ENCODE results near the gene SMG6.
"Not testable (repeated sequence)": the region's sequence is repeated elsewhere in the genome, so short reads cannot be mapped to it uniquely, and the experiment has no call there.

The SMG6 gene

DNA sequence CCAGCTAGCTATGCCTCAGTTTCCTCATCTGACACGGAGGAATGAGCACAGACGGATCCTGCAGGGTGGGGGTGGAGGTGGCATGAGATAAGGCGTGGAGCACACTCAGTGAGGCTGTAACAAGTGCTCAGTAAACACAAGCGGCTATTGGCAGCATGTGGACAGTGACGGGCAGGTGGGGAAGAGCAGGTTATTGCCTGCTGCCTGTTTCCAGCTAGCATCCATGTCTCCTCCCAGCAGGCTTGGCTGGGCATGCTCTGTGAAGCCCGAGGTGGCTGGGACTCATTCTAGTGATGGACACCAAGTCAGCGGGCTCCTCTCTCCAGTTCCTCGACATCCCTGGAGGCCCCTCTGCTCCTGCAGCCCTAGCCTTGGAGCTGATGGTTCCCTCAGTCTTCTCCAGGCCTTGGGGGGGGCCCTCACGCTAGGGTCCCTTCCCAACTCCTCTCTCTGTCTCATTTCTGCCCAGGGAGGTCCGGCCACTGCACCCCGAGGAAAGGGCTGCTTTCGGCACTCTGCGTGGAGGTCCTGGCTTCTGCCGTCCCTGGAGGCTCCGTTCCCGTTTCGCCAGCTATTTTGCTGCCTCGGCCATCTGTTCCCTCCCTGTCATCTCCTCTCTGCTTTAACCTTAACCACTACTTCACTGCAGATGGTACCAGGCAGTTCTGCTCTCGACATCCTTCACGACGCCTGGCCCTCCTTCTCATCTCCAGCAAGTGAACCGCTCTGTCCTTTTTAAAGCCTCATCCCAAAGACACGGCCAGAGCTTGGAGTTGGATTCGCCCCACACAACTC, 284.7 kb downstream of the SMG6 start:
- in situ Hi-C loops (cut with HindIII; ENCODE audit: low sequenced_read_pairs): no loop called here

DNA sequence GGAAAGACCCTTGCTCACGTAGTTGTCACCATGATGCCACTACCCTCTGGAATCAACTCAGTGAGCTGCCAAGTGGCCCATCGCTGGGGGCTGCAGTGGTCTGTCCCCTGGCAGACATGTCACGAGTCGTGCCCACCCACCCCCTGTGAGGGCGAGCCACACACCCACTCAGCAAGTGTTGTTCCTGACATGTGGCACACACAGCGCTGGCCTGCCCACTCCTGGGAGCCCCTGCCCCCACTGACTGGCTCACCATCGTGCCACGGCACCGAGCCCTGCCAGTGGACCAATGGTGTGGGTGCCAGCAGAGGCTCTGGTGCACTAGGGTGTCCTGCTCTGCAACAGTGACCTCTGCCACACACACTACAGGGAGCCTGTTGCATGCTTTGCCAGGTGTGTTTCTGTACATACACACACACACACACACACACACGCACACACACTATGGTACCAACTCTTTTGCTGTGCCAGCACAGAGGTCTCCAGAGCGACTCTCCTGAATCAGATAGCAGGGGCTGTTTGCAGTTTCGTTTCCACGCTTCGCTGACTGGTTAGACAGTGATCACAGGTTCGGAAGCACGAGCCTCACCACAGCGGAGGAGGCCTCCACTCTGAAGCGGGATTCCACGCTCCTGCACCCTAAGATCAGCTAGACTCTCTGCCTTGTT, 286.2 kb downstream of the SMG6 start:
- in situ Hi-C loops (cut with HindIII; ENCODE audit: low sequenced_read_pairs): no loop called here

DNA sequence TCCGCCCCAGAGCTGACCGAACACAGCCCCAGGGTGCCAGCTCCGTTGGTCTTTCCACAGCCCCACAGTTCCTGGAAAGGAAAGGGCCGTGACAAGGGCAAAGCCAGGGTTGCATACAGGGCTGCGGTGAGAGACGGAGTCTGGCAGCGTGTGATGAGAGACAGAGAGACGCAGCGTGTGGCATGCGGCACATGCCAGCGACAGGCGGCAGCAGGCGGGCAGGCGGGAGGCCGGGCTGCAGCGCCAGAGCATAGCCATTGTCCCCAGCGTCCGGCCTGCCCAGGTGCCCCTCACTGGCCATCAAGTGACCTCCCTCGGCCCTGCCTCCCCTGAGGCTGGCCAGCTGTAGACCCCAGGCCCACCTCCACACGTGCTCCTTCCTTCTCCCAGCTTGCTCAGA, 287.1 kb downstream of the SMG6 start:
- in situ Hi-C loops (cut with HindIII; ENCODE audit: low sequenced_read_pairs): no loop called here

DNA sequence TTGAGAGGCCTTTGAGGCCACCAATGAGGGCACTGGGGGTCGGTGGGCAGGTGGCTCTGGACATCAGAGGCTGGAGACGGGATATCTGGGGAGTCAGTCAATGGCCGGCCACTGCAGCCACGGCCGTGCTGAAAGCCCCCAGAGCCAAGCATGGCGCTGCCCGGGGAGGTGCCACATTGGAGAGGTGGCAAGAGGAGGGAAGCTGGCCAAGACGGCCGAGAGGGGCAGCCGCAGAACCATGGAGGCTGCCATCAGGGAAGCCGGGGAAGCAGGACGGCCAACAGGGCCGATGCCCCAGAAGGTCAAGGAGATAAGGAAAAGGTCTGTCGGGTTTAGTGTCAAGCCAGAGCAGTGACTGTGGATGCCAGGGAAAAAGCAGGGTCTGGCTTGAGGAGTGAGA, 288.3 kb downstream of the SMG6 start:
- in situ Hi-C loops (cut with HindIII; ENCODE audit: low sequenced_read_pairs): no loop called here

DNA sequence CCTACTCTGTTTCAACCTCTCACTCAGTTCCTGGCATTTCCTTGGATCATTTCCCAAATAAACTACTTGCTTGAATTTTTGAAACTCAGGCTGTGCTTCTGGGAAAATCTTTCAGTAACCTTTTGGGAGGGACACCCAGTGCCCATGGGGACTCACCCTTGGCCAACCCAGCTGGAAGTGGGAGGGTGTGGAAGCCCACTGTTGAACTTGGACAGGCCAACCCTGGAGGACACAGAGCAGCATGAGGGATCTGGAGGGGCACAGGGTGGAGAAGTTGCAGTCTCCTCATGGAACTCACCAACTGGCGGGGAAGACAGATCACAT, 289.6 kb downstream of the SMG6 start:
- in situ Hi-C loops (cut with HindIII; ENCODE audit: low sequenced_read_pairs): no loop called here

DNA sequence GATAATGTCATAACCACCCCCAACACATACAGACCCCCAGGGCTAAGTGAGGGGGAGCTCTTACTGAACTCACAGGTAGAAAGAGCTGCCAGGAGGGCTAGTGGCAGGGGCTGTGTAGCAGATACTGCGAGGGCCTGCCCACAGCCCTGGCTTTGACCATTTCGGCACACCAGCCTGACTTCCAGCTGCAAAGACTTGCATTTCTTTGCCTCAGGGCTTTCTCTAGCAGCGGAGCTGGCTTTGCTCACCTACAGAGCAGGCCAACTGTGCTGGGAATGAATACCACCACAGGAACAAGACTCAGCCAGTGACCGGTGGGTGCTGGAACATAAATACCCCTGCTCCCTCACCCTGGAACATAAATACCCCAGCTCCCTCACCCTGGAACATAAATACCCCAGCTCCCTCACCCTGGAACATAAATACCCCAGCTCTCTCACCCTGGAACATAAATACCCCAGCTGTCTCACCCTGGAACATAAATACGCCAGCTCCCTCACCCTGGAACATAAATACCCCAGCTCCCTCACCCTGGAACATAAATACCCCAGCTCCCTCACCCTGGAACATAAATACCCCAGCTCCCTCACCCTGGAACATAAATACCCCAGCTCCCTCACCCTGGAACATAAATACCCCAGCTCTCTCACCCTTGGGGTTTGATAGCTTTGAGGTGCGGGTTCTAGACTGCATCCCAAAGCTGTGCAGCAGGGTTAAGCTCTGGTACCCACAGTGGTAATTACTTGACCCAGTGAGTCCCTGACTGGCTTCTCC, 290.2 kb downstream of the SMG6 start:
- in situ Hi-C loops (cut with HindIII; ENCODE audit: low sequenced_read_pairs): not testable (repeated sequence)

DNA sequence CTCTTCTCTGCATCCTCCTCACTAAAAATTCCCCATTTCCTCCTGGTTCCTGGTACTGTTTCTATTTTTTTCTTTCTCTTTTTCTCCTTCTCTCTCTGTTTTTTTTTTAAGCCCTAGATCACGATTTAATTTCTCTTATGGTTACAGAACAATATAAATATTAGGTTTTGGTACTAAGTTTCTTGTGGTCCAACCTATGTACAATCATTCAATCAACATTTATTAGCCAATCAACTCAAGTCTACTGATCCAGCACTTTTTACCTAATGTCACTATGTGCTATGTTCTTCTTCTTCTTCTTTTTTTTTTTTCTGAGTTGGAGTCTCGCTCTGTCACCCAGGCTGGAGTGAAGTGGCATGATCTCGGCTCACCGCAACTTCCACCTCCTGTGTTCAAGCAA, 291.1 kb downstream of the SMG6 start:
- in situ Hi-C loops (cut with HindIII; ENCODE audit: low sequenced_read_pairs): no loop called here

DNA sequence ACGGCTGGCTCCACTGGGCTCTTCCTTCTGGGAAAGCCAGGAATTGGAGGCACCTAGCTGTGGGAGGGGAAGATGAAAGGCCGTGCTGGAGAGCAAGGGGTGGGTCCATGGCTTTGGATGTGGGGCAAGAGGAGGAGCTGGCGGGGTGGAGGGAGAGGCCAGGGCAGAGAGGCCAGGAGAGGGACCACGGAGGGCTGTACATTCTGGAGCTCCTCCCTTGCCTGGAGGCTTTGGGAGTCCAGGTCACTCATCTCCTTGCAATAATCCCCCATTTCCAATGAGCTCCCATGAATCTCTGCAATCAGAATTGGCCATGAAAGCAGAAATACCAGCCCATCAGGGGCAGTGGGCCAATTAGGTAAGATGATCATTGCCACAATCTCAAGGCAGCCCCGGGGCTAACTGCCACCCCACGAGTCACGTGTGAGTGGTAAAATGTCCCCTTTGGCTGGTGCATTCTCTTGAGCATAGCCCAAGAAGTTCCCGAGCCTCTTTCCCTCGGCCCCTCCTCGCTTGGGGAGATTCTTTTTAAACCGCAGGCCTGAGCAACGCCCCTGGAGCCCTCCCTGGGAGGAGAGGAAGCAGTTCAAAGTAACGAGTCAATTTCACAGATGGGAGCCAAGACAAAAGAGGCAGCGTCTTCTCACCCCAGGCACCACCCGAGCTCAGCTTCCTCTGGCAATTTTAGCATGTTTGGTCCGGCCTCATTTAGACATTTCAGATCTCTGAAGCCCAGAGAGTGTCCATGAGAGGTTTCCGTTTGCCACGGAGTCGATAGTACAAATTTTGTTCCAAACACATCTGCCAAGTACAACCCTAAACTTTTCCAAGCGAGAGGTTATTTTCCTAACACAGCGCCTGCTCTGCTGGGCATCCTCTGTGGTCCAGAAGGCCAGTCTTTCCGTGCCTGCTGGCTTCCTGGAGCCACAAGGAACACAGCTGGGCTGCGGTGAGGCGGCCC, 291.9 kb downstream of the SMG6 start:
- in situ Hi-C loops (cut with HindIII; ENCODE audit: low sequenced_read_pairs): no loop called here

Measured in DLD1 (cell line).